HG03521 (cell line): Measurements from ENCODE around the gene FHL2.

ENCODE experiments used
- ATAC-seq: cut with Tn5 transposase; IDR thresholded peaks from one replicate; pipeline ENCODE4 v1.9.1; 2021; ENCODE audit warnings: mild to moderate bottlenecking, moderate library complexity; ENCODE audit not compliant: unreplicated experiment

The FHL2 gene

DNA sequence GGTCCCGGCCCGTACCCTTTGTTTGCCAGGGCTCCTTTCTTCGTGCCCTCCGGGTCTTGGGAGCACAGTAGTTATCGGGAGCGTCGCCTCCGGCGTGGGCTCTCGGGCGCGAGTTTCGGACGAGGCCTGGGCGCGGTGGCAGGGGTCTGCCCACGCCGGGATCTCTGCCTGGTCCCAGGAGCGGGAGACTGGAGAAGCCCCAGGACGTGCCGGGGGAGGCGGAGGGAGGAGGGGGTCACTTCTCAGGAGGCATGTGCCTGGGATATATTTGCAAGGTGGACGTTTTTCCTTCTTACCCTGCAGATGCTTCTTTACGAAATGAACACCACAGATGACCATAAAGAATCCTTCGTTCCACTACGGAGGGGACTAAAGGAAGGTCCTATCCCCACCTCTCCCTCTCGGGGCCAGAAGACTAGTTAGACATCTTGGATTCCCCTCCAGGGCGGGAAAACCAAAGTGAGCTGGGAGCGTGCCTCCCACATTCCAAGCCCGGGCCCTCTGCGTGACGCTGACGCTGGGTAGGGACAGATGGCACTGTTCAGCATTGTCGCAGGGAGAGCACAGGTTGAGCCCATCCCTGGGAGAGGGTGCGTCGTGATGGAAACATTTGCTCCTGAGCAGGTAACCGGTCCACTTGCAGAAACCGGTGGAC is 483 bp upstream of the FHL2 start:
- no peak for ATAC-seq

DNA sequence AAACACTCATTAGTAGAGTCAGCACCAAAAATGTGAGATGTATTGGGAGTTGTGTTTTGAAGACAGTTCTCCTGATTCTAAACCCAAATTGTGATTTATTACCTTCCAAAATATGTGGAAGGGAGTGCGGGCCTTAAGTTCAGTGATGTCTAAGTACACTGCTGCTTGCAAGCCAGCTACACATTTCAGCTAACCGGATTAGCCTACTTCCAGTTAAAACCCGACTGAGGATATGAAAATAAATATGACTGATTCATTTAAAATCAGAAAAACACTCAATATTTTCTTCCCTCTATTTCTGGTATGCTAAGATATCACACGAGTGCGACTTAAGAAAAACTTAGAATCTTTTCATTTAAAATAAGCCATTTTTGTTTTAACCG is 907 bp downstream of the FHL2 start:
- no peak for ATAC-seq

DNA sequence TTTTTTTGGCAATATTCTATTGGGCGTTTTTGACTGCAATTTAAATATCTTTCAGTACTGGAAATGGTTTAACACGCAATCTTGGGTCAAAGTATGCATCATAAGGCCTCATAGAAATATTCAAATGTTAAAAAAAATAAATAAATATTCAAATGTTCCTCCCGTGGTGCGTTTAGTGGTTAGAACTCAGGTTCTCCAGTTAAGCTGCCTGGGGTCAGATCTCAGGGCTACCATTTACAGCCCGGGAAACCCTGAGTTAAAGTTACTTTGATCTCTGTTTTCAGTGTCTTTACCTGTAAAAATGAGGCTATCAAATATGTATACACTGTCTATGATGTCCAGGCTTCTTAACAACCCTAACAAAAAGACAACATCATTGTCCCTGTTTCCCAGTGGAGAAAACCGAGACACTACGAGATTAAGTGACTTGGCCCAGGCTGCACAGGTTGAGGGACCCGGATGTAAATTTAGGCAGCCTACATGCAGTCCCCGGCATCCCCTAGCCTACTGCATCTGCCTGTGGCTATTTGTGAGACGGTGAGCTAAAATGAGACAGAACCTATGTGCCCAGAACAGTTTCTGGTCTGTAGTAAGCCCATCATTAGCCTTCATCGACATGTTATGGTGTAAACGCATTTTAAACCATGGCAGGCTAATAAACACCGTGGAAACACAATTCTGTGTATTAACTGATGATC is 1.7 kb downstream of the FHL2 start:
- ATAC-seq: no peak

DNA sequence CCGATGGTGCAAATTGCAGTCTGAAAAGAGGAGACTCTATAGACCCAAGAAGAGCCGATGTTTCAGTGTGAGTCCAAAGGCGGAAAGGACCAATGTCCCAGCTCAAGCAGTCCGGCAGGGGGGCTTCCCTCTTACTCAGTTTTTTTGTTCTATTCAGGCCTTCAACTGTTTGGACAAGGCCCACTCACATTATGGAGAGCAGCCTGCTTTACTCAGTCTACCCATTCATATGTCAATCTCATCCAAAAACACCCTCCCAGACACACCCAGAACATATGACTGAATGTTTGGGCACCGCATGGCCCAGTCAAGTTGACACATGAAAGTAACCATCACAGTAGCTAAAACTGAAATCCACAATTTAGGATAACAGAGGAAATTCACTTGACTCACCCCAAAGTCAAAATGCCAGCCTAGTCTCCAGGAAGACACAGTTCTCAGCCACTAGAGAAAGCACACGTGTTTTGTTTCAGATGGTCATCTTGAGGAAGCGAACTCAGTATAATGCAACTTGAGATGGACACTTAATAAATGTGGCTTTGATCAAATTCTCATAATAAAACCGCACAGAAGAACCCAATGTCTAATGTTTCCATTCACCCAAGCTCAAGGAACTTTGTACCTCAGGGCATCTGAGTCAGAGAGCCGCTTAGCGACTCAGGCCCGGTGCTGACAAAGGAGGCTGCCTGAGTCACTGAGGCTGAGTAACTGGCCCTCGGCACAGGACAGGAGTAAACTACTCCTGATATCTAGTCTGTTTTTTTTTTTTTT is 2.4 kb downstream of the FHL2 start:
- ATAC-seq: no peak

DNA sequence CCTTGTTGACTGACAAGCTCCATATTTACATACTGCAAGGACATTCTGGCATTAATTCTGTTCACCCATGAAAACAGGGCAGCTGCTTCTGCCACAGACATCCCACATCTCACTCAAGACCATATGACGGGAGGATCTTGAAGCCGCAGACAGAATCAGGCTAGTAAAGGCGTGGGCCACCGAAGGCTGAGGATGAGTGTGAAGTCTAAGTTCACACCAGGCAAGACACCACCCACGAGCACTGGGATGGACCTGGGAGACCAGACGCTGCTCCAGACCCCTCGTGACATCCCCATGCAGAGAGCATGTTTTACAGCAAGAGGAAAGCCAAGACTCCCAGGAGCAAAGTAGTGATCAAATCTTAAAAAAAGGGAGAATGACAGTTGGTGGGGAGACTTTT is 3.2 kb downstream of the FHL2 start:
- ATAC-seq: no peak

DNA sequence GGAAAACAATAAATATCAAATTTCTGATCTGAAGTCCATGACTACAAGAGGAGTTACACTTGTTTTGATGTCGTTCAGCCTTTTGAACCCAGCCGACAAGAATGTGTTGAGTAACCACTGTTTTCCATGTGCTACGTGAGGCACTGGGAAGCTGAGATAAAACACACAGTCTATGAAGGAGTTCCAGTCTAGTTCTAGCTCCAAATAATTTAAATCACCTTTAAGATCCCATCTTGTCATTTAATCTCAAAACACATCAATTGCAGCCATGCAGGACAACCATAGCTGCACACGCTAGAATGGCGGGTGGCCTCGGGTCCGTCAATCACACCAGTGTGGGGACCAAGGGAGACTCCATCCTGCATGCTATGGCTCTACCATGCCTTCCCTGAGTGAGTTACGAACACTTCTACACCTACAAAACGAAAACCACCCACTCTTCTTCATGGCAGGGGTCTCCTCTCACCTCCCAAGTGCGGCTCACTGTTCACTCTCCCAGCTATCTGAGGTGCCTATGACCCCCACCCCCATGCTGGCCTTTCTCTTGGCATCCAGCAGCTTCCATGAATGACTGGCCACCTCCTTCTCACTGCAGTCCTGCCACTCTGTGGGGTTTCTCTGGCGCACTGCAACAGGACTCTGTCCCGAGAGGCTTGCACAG is 3.8 kb downstream of the FHL2 start:
- ATAC-seq: no peak

DNA sequence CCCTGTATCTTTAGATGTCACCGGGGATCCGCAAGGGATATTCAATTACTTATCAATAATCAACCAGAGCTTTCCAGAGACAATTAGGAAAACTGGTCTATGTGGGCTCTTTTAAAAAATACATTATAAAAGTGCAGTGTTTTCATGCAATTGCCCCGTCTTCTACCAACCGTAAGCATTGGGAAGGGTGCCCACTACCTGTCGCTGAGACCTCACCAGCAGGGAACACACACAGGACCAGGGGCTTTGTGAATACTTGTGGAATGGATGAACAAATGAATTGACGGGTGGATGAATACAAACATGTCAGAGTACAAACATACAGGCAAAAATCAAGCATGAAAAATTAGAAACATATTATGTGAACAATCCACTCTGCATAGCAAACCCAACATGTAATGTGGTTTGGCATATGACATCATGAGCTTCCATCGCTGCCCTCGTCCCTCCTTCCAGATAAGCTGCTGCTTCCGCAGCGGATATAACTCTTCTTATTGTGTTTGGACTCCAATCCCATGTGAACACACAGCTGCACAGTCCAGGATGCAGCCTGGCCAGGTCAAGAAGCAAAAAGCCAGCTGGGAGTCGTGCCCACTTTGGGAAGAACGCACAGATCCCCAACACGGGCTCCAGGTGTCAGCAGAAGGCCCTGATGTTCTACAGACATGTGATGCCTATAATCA is 5.3 kb downstream of the FHL2 start:
- no peak for ATAC-seq

DNA sequence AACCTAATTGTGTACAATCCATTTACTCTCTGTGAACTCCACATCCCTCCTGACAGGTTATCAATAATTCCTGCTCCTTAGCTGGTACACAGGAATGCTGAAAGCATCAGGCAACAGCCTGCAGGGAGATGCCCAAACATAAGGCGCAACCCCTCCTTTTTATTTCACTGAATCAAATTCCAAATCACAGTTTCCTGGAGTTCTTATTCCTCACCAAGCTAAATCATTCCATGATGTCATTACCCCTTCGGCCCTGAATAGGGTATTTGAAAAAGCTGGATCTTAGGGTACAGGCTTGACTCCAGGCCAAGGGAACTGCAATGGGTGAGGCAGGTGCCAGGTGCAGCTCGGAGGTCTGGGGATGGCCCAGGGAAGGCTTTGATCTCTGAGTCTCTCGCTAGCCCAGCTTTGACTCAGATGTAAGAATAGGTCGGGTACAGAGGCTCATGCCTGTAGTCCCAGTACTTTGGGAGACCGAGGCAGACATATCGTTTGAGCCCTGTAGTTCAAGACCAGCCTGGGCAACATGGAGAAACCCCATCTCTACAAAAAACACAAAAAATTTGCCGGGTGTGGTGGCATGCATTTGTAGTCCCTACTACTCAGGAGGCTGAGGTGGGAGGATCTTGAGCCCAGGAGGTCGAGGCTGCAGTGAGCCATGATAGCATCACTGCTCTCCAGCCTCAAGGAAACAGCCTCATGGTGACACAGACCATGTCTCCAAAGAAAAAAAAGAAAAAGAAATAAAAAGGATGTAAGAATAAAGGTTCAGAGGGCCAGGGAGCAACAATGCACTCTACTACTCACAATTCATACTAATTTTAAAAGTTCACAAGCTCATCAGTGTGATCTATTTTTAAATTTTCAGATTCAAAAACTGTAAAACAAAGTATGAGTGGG is 6.8 kb downstream of the FHL2 start:
- no peak for ATAC-seq

DNA sequence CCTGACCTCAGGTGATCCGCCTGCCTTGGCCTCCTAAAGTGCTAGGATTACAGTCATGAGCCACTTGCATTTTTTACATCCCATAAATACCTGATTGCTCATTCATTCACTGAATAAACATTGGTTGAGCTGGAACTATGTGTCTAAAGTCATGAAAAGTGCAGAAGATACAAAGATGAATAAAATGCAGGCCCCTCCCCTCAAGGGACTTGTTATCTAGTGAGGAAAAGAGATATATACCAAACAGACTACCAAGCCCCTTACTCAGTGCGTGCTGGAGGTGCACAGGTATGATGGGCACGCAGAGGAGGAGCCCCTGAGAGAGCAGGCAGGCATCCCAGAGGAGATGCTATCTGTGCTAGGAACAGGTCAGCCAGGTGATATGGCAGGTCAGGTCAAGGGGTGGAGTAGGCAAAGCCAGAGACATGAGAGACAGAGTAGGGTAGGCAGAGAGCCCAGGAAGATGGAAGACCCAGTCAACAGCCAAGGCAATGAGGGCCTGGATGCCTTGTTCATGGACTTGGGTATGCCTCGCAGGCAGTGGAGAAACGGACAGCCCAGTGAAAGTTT is 7.7 kb downstream of the FHL2 start:
- ATAC-seq: no peak

DNA sequence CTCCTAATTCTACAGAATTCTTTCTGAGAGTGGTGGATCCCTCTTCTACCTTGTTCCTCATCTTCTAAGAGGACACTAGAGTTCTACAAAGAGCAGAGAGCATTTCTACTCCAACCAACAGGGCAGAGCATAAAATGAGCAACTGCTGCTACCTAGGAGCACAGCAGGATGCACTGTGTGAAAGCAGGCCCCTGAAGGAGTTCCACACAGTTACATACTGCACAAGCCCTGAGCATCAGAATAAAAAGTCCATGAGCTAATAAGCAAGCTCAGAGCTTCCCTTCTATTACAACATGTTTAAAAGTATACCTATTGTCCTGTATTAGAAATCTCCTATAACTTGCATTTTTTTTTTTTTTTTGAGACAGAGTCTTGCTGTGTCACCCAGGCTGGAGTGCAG is 8.4 kb downstream of the FHL2 start:
- no peak for ATAC-seq

DNA sequence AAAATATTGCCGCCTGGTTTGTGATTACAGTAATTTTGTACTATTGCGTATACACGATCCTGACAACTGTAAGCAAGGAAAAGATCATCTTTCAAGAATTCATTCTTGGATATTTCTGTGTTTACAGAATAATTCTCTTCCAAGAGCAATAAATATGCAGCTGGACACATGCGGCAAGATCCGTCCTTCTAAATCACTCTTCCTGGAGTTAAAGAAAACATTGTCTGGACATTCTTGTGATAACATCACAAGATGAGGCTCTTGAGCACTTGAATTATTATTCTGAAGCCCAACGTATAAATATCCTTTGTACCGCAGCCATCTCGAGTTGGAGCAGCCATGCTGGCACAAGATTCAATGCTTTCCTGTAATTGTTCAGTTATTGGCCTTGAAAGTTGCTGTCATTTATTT is 9.9 kb downstream of the FHL2 start:
- no peak for ATAC-seq

DNA sequence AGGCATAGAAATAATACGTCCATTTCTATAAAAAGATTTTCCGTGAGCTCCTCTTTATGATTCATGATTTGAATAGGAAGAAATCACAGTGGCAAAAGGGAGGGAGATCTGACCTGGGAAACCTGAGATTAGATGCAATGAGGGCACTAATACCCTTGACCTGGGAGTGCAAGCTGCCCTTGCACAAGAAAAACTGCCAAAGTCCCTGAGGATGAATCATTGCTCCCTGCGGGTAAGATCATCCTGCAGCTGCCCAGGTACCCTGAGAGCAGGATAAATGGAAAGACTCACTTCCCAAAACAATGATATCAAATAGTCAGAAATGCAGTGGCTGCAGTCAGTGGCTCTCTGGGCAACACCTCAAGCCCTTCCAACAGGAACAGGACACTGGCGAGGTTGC is 11.6 kb downstream of the FHL2 start:
- no peak for ATAC-seq

DNA sequence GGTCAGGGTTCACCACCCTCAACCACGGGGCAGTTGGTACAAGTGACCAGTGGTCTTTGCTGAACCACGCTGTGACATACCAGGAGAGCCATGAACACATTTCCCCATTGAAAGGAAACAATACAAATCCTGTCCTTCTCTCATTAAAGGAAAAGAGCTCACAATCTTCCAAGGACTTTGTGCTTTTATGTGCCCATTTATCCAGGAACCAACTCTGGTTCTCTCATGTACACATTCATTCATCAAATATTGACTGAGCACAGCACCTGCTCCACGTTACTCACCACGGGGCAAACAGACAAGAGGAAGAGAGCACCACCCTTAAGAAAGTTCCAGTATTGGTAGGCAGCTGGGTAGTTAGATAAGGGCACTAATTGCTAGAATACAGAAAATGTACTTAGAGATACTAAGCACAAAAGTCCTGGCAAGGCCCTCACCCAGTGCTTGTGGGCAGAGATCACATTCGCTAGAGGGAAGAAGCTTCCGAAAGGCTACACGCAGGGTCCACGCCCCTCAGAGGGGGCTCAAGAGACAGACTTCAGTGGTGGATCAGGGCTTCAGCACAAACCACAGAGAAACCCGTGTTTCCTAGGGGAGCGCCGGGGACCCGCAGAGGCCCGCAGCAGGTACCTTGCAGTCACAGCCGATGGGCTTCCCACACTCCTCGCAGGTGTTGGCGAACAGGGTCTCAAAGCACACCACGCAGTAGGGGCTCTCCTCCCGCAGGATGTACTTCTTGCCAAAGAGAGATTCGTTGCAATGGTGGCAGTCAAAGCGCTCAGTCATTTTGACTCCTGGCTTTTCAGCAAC is 12.9 kb downstream of the FHL2 start:
- no peak for ATAC-seq

DNA sequence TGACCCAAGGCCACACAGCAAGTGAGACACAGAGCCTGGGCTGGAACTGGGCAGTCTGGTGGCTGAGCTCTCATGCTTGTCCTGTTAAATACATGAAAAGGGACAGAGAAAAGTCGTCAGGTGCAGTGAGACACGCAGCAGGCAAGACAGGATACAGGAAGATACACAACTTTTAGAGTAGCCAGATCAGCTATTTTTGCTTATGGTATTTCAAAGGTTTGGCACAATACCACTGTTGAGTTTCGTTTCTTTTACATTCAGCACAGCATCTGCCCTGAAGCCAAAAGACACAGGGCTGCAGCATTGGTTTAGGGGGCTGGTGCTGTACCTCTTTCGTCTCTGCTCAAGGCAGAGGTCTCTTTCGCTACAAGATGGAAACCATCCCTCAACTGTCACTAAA is 14.0 kb downstream of the FHL2 start:
- no peak for ATAC-seq

DNA sequence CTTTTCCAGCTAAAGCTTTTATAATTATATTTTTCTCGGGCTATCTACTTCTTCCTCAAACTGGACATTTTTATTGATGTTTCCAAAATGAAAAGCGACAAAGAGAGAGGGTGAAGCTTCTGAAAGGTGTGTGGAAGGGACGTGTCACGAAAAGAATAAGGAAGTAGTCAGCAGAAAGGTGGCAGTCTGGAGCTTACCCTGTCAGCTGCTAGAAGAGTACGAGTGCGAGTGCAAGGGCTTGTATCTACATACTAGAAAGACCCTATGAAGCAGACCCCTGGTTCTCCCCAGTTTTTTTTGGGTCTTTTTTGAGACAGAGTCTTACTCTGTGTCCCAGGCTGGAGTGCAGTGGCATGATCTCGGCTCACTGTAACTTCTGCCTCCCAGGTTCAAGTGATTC is 14.6 kb downstream of the FHL2 start:
- ATAC-seq: no peak

DNA sequence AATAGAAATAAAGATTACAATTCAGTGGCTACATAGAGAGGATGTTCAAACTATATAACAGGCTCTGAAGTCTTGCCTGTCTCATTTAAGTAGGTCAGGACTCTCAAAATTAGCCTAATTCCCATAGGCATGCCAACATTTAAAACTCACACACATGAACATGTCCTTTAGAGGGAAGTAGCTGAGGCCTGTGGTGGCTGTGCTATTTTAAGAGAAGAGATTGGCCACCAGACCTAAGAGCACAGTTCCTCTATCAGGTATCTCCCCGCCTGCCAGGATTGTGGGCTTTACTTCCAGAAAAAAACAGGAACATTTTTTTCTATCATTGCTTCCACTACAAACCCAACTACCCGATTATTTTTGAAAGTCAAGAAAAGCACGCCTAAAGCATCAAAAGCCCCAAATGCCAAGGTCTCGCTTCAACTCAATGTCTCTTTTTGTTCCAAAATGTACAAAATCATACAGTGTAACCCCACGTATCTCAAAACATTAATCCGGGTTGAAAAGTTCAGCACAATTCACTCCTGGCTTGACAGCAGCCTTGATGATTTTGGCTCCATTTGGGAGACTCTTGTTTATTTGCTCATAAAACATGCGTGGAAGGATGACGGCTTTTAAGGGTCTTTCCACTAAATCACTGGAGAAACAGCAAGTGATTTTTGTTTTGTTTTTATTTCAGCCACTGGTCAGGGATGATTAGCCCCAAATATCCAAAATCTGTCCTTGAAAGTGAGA is 15.3 kb downstream of the FHL2 start:
- ATAC-seq: no peak

DNA sequence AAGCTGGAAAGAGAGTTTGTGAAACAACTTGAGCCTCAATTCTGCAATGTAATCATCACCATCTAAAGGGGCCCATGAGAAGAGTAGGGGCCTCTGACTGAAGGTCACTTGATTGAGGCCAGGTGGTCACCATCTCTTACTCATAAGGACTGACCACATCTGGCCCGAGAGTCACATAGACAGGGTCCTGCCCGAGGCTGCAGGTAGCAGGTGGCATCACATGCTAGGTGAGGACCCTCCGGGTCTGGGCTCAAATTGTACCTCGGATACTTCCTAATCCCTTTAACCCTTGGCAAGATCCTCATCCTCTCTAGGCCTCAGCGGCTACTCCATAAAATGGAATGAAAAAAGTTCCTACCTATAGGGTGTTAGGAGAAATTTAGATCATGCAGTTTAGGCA is 16.7 kb downstream of the FHL2 start:
- no peak for ATAC-seq

DNA sequence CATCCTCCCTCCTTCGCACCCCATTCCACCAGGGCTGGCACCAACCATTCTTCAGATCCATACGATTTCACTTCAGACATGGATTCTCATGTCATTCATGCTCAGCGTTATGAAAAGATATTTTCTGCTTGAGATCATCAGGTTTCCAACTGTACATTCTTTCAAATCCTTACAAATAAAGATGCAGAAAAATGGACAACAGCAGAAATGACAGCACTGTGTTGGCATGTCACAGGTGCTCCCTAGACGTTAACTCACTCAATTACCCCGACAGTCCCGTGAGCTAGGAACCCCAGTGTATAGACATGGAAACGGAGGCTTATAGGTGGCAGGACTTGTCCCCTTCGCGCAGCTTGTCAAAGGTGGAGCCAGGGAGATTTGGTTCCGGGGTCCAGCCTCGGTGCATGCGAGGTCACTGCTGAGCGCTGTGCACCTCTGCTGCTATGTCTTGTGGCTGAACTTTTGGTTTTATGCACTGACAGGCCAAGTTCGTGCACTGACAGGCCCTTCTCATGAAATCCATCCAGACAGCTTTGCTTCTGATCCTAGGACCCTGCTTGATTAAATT is 17.7 kb downstream of the FHL2 start:
- ATAC-seq: no peak
